DND-41 (cell line): Measurements from ENCODE around the gene ATXN2.

ENCODE experiments used
- ATAC-seq: fragments of 200-7000 bp; cut with Tn5 transposase; 3 replicates; pipeline ENCODE4 v1.9.1; 2021; ENCODE audit warnings: low read depth; ENCODE audit not compliant: insufficient read depth
- DNase-seq: peaks from one replicate; pipeline ENCODE4 v3.0.0-alpha.2; 2020
- H2AFZ ChIP-seq: 2 replicates; pipeline ENCODE4 v1.6.0; 2012; ENCODE audit warnings: low read depth, low read length
- H3K27ac ChIP-seq: 2 replicates; pipeline ENCODE4 v1.5.1; 2012; ENCODE audit warnings: low read length, inconsistent platforms
- H3K27me3 ChIP-seq: fragments of 200-600 bp; sonication (generic); 2 replicates; pipeline ENCODE4 v1.6.0; 2012; ENCODE audit warnings: low read length, mild to moderate bottlenecking, inconsistent platforms; ENCODE audit not compliant: insufficient read depth, poor library complexity
- H3K36me3 ChIP-seq: 2 replicates; pipeline ENCODE4 v1.5.1; 2012; ENCODE audit warnings: low read length, inconsistent platforms; ENCODE audit not compliant: insufficient read depth
- H3K4me1 ChIP-seq: 2 replicates; pipeline ENCODE4 v1.5.1; 2012; ENCODE audit warnings: mild to moderate bottlenecking, low read length; ENCODE audit not compliant: insufficient read depth
- H3K4me2 ChIP-seq: 2 replicates; pipeline ENCODE4 v1.6.0; 2012; ENCODE audit warnings: mild to moderate bottlenecking, moderate library complexity, low read length, inconsistent platforms; ENCODE audit not compliant: insufficient read depth
- H3K4me3 ChIP-seq, 2 experiments: fragments of 200-600 bp in 1 of 2; shearing (Covaris generic) in 1 of 2; 2 replicates each; pipeline ENCODE4 v1.5.1; 2012 to 2016; ENCODE audit warnings: inconsistent platforms in 2 of 2, low read length in 2 of 2, mild to moderate bottlenecking in 2 of 2, low read depth in 1 of 2, moderate library complexity in 1 of 2
- H3K79me2 ChIP-seq: 2 replicates; pipeline ENCODE4 v1.6.0; 2012; ENCODE audit warnings: low read length, inconsistent platforms; ENCODE audit not compliant: insufficient read depth
- H3K9ac ChIP-seq: 2 replicates; pipeline ENCODE4 v1.6.0; 2012; ENCODE audit warnings: low read depth, mild to moderate bottlenecking, inconsistent platforms, low read length, moderate library complexity
- H3K9me3 ChIP-seq: 2 replicates; pipeline ENCODE4 v1.5.1; 2012; ENCODE audit warnings: low read length, moderate library complexity, mild to moderate bottlenecking, inconsistent platforms; ENCODE audit not compliant: insufficient read depth, severe bottlenecking
- H4K20me1 ChIP-seq: 2 replicates; pipeline ENCODE4 v1.6.0; 2012; ENCODE audit warnings: low read length; ENCODE audit not compliant: insufficient read depth
- EZH2 ChIP-seq: IDR thresholded peaks from 3 replicates; pipeline ENCODE4 v1.6.1; 2012; ENCODE audit warnings: borderline replicate concordance, low read depth, mild to moderate bottlenecking, moderate library complexity, low read length, inconsistent platforms; ENCODE audit not compliant: severe bottlenecking
- TF ChIP-seq, protein P1 (sequence below): IDR thresholded peaks from 2 replicates; pipeline ENCODE4 v1.5.1; 2012; ENCODE audit warnings: borderline replicate concordance, low read length, moderate library complexity, mild to moderate bottlenecking; ENCODE audit not compliant: poor library complexity, severe bottlenecking; ENCODE audit errors: extremely low read depth

The ATXN2 gene

GRCh38 chr12:111429828-111430432, 169.2 kb downstream of the ATXN2 start:
- H3K27ac ChIP-seq, result no peak overlapping the region
- no peak overlapping the region for H2AFZ ChIP-seq
- no peak overlapping the region for H3K9ac ChIP-seq
- H3K36me3 ChIP-seq, result peaks cover 12% of the 10 kb centered on the region
- peak; percentile 28 for ATAC-seq
- TF ChIP-seq, protein P1, sequence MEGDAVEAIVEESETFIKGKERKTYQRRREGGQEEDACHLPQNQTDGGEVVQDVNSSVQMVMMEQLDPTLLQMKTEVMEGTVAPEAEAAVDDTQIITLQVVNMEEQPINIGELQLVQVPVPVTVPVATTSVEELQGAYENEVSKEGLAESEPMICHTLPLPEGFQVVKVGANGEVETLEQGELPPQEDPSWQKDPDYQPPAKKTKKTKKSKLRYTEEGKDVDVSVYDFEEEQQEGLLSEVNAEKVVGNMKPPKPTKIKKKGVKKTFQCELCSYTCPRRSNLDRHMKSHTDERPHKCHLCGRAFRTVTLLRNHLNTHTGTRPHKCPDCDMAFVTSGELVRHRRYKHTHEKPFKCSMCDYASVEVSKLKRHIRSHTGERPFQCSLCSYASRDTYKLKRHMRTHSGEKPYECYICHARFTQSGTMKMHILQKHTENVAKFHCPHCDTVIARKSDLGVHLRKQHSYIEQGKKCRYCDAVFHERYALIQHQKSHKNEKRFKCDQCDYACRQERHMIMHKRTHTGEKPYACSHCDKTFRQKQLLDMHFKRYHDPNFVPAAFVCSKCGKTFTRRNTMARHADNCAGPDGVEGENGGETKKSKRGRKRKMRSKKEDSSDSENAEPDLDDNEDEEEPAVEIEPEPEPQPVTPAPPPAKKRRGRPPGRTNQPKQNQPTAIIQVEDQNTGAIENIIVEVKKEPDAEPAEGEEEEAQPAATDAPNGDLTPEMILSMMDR, result no peak
- TF ChIP-seq EZH2, result no peak
- H3K79me2 ChIP-seq, result peaks cover 40% of the 10 kb centered on the region
- no peaks in the 10 kb centered on the region for H3K27me3 ChIP-seq
- peak; percentile 56 for DNase-seq
- H3K9me3 ChIP-seq, result no peaks in the 10 kb centered on the region
- H3K4me3 ChIP-seq, result no peak overlapping the region
- no peak overlapping the region for H3K4me2 ChIP-seq
- H4K20me1 ChIP-seq, result peaks cover 45% of the 10 kb centered on the region
- peaks cover 4% of the 10 kb centered on the region; the same call in 1 of the 2 replicates for H3K4me1 ChIP-seq

DNA sequence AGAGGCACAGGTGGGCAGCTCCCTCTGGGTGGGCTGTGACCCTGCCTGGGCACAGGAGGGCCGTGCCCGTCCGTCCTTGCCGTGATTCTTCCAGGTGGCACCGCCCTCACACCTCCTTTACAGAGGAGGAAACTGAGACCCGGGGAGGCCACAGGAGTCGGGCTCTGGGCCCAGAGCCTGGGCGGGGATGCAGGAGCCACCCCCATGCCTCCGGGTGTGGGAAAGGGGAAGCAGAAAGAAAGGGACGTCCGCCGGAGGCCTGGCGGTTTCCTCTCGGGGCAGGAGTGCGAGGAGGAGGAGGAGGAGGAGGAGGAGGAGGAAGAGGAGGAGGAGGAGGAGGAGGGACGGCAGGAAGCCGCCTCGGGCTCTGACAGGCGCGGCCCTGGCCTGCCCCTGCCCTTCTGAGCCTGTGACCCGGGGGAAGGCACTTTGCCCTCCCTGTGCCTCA, 170.4 kb downstream of the ATXN2 start:
- no peaks in the 10 kb centered on the region for H3K9me3 ChIP-seq
- H3K9ac ChIP-seq, result no peak overlapping the region
- no peak overlapping the region for H3K4me3 ChIP-seq

DNA sequence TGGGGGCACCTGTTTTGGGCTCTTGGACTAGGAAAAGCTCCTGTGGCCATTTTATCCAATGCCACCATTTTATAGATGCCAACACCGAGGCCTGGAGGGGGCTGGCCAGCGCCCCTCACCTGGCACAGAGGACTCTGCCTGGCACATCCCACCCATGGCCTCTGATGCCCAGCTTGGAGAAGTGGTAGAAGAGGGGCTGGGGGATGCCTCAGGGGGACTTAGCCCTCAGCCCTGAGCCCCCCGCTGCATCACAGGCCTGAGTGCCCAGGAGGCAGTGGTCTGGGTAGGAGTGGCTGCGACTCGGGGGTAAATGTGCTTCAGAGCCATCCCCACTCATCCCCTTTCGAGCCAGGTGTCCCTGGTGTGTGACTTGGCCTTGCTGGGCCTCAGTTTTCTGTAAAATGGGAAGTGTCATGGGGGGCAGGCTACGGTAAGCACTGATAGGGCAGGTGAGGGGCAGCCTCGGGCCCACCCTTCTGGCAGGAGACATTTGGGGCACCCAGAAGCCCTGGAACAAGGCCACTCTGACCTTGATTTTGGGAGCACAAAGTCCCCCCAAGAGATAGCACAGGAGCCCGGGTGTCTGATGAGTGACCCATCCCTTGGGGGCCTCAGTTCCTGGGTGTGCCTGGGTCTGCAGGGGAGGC, 170.9 kb downstream of the ATXN2 start:
- Histone ChIP-seq H3K9me3 (no peaks in the 10 kb centered on the region), H3K4me1 (no peaks in the 10 kb centered on the region; the same call in 1 of the 2 replicates), H2AFZ (no peak overlapping the region), H4K20me1 (peaks cover 44% of the 10 kb centered on the region), H3K4me3 (no peak overlapping the region), H3K36me3 (peaks cover 20% of the 10 kb centered on the region), H3K79me2 (peaks cover 42% of the 10 kb centered on the region), H3K4me2 (no peak overlapping the region), H3K9ac (no peak overlapping the region), H3K27me3 (no peaks in the 10 kb centered on the region), H3K27ac (no peak overlapping the region)
- DNase-seq (no peak), ATAC-seq (no peak)
- no peak for TF ChIP-seq EZH2
- TF ChIP-seq, protein P1, result no peak

More for the DNA sequence above, 170.4 kb downstream of the ATXN2 start:
- peak; percentile 44 for DNase-seq
- Histone ChIP-seq H3K4me1 (no peaks in the 10 kb centered on the region; the same call in 1 of the 2 replicates), H2AFZ (no peak overlapping the region), H3K27me3 (no peaks in the 10 kb centered on the region), H3K27ac (no peak overlapping the region), H3K4me2 (no peak overlapping the region), H3K79me2 (peaks cover 42% of the 10 kb centered on the region), H3K36me3 (peaks cover 20% of the 10 kb centered on the region), H4K20me1 (peaks cover 44% of the 10 kb centered on the region)
- peak; percentile 30 for ATAC-seq
- TF ChIP-seq EZH2, result no peak
- TF ChIP-seq, protein P1, result no peak
